NCI-H345 treated with DMSO at 0.1 percent for 48 hours (cell line): ENCODE measurements around the gene TAF1B.
A peak's percentile ranks its signal among the peaks of the same experiment; 100 is the strongest.

Experiments
- DNase-seq: peaks from one replicate; lab custom pipeline; 2025; ENCODE audit not compliant: unreplicated experiment; lab: John Stamatoyannopoulos, UW

The TAF1B gene

GRCh38 chr2:9937968-9938367 is 94.7 kb downstream of the TAF1B start:
- DNase-seq: no peak

GRCh38 chr2:9939587-9940485 is 96.6 kb downstream of the TAF1B start:
- no peak for DNase-seq

- no peak for DNase-seq
These were observed 98.1 kb downstream of the TAF1B start for GRCh38 chr2:9941196-9941995.

GRCh38 chr2:9941996-9942390 is 98.7 kb downstream of the TAF1B start:
- DNase-seq: no peak

GRCh38 chr2:9944330-9944758 is 101.1 kb downstream of the TAF1B start:
- DNase-seq: no peak

- no peak for DNase-seq
These were observed 102.3 kb downstream of the TAF1B start for GRCh38 chr2:9945596-9945995.

GRCh38 chr2:9946076-9946475 is 102.8 kb downstream of the TAF1B start:
- DNase-seq: no peak

GRCh38 chr2:9946818-9947217 is 103.5 kb downstream of the TAF1B start:
- DNase-seq: no peak

GRCh38 chr2:9948721-9949120 is 105.4 kb downstream of the TAF1B start:
- DNase-seq: no peak

- DNase-seq: no peak
These were observed 106.1 kb downstream of the TAF1B start for GRCh38 chr2:9949239-9949991.

GRCh38 chr2:9949992-9950520 is 106.8 kb downstream of the TAF1B start:
- no peak for DNase-seq

- no peak for DNase-seq
These were observed 107.4 kb downstream of the TAF1B start for GRCh38 chr2:9950521-9951271.

- DNase-seq: no peak
These were observed 107.9 kb downstream of the TAF1B start for GRCh38 chr2:9951272-9951521.

GRCh38 chr2:9951522-9952285 is 108.4 kb downstream of the TAF1B start, which contains the start of gene GRHL1:
TSS of gene GRHL1 (plus strand) at chr2:9951693. CDS start at chr2:9951834, 141 bp downstream.
- DNase-seq: peak; percentile 87

- peak; percentile 18 for DNase-seq
These were observed 109.0 kb downstream of the TAF1B start for GRCh38 chr2:9952286-9952737.

GRCh38 chr2:9952856-9953503 is 109.7 kb downstream of the TAF1B start:
- no peak for DNase-seq

GRCh38 chr2:9954136-9954535 is 110.9 kb downstream of the TAF1B start:
- DNase-seq: no peak

GRCh38 chr2:9958057-9958456 is 114.8 kb downstream of the TAF1B start:
- DNase-seq: no peak

GRCh38 chr2:9959262-9959661 is 116.0 kb downstream of the TAF1B start:
- DNase-seq: no peak
